Measurements from ENCODE around the gene LRRC38. TPM values are rescaled to one million over a fixed set of nuclear protein-coding genes. Genes with fewer than 3 reads are reported as not detected.

Gene LRRC38
- total RNA-seq, 1 experiment from 2014 or later: not detected

GRCh38 chr1:13495186-13495585 lies 18.6 kb downstream of the LRRC38 start:
- Mint-ChIP-seq H3K27ac (ENCODE audit: low read depth, unreplicated experiment) (no peak overlapping the region), H3K4me3 (ENCODE audit: unreplicated experiment) (no peak overlapping the region), H3K9me3 (ENCODE audit: unreplicated experiment) (no peaks in the 10 kb centered on the region), H3K27me3 (ENCODE audit: insufficient read depth, unreplicated experiment) (no peaks in the 10 kb centered on the region), H3K4me1 (ENCODE audit: insufficient read depth, unreplicated experiment) (no peaks in the 10 kb centered on the region), H3K36me3 (ENCODE audit: insufficient read depth, unreplicated experiment) (no peaks in the 10 kb centered on the region)
- no TSS peak for BruUV-seq (replicated peaks)
- ChIA-PET CTCF (interaction anchor here (1.3 kb wide), 1 partner anchor 13 kb away, joined by 3 read pairs; no protein-coding TSS in a partner anchor), POLR2A (interaction anchor here (1.0 kb wide), 1 partner anchor 1388 kb away, joined by 3 read pairs; no protein-coding TSS in a partner anchor)
- no peak for DNase-seq (ENCODE audit: unreplicated experiment)
- TF ChIP-seq CTCF (IDR thresholded peaks at IDR 0.05; ENCODE audit: unreplicated experiment): no peak
- intact Hi-C loops (cut with micrococcal nuclease): no loop called here

GRCh38 chr1:13494712-13495111 lies 19.1 kb downstream of the LRRC38 start:
- Mint-ChIP-seq H3K4me1 (ENCODE audit: insufficient read depth, unreplicated experiment) (no peaks in the 10 kb centered on the region), H3K36me3 (ENCODE audit: insufficient read depth, unreplicated experiment) (no peaks in the 10 kb centered on the region), H3K27me3 (ENCODE audit: insufficient read depth, unreplicated experiment) (no peaks in the 10 kb centered on the region), H3K4me3 (ENCODE audit: unreplicated experiment) (no peak overlapping the region), H3K27ac (ENCODE audit: low read depth, unreplicated experiment) (no peak overlapping the region), H3K9me3 (ENCODE audit: unreplicated experiment) (no peaks in the 10 kb centered on the region)
- intact Hi-C loops (cut with micrococcal nuclease): no loop called here
- no TSS peak for BruUV-seq (replicated peaks)
- ChIA-PET POLR2A (no interaction called here), CTCF (interaction anchor here (1.3 kb wide), 1 partner anchor 13 kb away, joined by 3 read pairs; no protein-coding TSS in a partner anchor)
- no peak for TF ChIP-seq CTCF (IDR thresholded peaks at IDR 0.05; ENCODE audit: unreplicated experiment)
- DNase-seq (ENCODE audit: unreplicated experiment): no peak

- TF ChIP-seq CTCF (IDR thresholded peaks at IDR 0.05; ENCODE audit: unreplicated experiment): no peak
- Mint-ChIP-seq H3K9me3 (ENCODE audit: unreplicated experiment) (no peaks in the 10 kb centered on the region), H3K4me3 (ENCODE audit: unreplicated experiment) (no peak overlapping the region), H3K4me1 (ENCODE audit: insufficient read depth, unreplicated experiment) (no peaks in the 10 kb centered on the region), H3K27me3 (ENCODE audit: insufficient read depth, unreplicated experiment) (no peaks in the 10 kb centered on the region), H3K27ac (ENCODE audit: low read depth, unreplicated experiment) (no peak overlapping the region), H3K36me3 (ENCODE audit: insufficient read depth, unreplicated experiment) (no peaks in the 10 kb centered on the region)
- ChIA-PET CTCF (interaction anchor here (0.6 to 1.3 kb wide), 5 partner anchors 12 to 1818 kb away, joined by 3 to 5 read pairs (median 4); no protein-coding TSS in a partner anchor), POLR2A (no interaction called here)
- DNase-seq (ENCODE audit: unreplicated experiment): peak; percentile 54
- no TSS peak for BruUV-seq (replicated peaks)
- intact Hi-C loops (cut with micrococcal nuclease): no loop called here
Observed at GRCh38 chr1:13494025-13494424, 19.8 kb downstream of the LRRC38 start.

GRCh38 chr1:13492711-13493110 lies 21.1 kb downstream of the LRRC38 start:
- Mint-ChIP-seq H3K4me1 (ENCODE audit: insufficient read depth, unreplicated experiment) (no peaks in the 10 kb centered on the region), H3K36me3 (ENCODE audit: insufficient read depth, unreplicated experiment) (no peaks in the 10 kb centered on the region), H3K4me3 (ENCODE audit: unreplicated experiment) (no peak overlapping the region), H3K27ac (ENCODE audit: low read depth, unreplicated experiment) (no peak overlapping the region), H3K9me3 (ENCODE audit: unreplicated experiment) (no peaks in the 10 kb centered on the region), H3K27me3 (ENCODE audit: insufficient read depth, unreplicated experiment) (no peaks in the 10 kb centered on the region)
- ChIA-PET POLR2A (no interaction called here), CTCF (no interaction called here)
- BruUV-seq (replicated peaks): no TSS peak
- no peak for DNase-seq (ENCODE audit: unreplicated experiment)
- TF ChIP-seq CTCF (IDR thresholded peaks at IDR 0.05; ENCODE audit: unreplicated experiment): no peak
- intact Hi-C loops (cut with micrococcal nuclease): no loop called here
